GM10266 (cell line): ENCODE results near the gene MAN1C1.

Experiments used
- DNase-seq: peaks from one replicate; pipeline ENCODE4 v3.0.0; 2012; ENCODE audit errors: extremely low spot score
- TF ChIP-seq, protein P1 (sequence below): IDR thresholded peaks from 2 replicates; pipeline ENCODE4 v1.5.1; 2012; ENCODE audit warnings: mild to moderate bottlenecking, low read depth; ENCODE audit not compliant: control insufficient read depth, insufficient read depth; ENCODE audit errors: missing control alignments

MAN1C1 gene

DNA sequence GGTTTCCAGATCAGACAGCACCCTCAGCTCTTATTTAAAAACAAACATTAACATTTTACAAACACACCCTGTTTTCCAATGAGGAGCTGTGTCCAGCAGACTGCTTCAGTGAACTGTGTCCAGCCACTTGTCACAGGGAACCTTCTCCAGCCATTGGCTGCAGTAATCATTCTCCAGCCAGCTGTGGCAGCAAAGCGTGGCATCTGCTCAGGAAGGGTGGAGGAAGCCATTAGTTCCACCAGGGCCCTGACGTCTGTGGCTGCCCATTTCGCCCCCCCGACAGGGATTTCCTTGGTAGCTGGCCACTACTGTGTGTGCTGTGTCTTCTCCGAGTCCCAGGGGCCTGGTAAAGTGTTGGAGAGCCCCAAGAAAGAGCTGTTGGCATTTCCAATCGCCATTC, 120.5 kb downstream of the MAN1C1 start:
- TF ChIP-seq, protein P1, sequence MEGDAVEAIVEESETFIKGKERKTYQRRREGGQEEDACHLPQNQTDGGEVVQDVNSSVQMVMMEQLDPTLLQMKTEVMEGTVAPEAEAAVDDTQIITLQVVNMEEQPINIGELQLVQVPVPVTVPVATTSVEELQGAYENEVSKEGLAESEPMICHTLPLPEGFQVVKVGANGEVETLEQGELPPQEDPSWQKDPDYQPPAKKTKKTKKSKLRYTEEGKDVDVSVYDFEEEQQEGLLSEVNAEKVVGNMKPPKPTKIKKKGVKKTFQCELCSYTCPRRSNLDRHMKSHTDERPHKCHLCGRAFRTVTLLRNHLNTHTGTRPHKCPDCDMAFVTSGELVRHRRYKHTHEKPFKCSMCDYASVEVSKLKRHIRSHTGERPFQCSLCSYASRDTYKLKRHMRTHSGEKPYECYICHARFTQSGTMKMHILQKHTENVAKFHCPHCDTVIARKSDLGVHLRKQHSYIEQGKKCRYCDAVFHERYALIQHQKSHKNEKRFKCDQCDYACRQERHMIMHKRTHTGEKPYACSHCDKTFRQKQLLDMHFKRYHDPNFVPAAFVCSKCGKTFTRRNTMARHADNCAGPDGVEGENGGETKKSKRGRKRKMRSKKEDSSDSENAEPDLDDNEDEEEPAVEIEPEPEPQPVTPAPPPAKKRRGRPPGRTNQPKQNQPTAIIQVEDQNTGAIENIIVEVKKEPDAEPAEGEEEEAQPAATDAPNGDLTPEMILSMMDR = no peak
- DNase-seq = no peak

DNA sequence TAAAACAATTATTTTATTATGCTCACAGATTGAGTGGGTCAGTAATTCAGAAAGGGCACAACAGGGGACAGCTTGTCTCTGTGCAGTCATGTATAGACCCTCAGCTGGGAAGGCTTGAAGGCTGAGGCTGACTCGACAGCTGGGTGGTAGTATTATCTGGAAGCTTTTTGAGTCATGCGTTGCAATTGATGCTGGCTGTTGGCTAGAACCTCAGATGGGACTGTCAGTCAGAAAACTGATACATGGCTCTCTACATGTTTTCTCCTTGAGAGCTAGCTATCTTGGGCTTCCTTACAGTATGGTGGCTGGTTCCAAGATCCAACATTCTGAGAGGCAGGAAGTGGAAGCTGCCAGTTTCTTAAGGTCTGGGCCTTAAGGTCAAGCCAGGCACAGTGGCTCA, 121.9 kb downstream of the MAN1C1 start:
- TF ChIP-seq, protein P1 = no peak
- no peak for DNase-seq

DNA sequence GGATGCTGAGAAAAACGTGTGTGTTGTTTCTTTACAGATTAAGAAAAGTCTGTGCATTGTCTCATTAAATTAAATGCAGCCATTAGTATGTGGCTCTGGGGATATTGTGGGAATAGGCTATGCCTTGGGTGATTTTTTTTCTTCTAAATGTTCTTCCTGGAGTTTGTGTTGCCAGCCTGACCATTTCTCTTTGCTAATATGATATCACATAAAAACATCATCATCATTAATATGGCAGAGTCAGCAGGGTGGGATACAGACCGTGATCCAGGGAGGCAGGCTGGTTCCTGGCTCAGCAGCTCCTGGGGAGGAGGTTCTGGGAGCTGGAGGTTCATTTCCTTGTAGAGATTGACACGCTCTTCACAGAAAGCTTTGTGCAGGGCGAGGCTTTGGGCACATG, 122.8 kb downstream of the MAN1C1 start:
- TF ChIP-seq, protein P1 = no peak
- DNase-seq = no peak

DNA sequence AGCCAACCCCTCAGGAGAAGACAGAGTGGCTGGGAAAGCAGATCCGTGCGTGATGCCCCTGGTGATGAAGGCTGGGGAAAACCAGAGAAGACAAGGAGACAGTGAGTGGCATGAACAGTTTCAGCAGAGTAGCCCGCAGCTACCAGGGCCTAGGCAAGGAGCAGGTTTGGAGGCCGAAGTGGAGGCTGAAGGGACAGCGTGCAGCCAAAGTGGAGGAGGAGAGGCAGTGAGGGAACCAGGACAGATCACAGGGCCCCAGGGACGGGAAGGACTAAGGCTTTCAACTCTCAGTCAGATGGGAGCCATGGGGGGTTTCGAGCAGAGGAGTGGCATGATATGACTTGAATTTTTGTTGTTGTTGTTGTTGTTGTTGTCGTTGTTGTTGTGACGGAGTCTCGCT, 123.5 kb downstream of the MAN1C1 start:
- TF ChIP-seq, protein P1 = no peak
- DNase-seq = no peak

DNA sequence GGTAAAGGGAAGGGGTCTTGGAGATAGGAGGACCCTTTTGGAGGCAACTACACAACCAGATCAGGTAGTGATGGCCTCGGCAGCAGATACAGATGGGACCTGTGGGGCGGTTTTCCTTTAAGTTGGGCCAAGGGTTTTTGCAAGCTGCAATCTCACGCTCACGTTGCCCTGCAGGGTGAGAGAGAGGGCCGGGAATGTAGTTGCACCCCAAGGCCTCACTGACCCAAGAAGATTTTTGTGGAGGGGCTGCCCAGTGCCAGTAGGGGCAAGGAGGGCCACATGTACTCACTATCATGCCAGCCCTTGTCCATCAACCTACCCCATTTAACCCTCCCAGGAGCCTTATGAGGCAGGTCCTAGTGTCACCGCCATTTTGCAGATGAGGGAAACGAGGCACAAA, 125.7 kb downstream of the MAN1C1 start:
- DNase-seq = no peak
- TF ChIP-seq, protein P1 = no peak

DNA sequence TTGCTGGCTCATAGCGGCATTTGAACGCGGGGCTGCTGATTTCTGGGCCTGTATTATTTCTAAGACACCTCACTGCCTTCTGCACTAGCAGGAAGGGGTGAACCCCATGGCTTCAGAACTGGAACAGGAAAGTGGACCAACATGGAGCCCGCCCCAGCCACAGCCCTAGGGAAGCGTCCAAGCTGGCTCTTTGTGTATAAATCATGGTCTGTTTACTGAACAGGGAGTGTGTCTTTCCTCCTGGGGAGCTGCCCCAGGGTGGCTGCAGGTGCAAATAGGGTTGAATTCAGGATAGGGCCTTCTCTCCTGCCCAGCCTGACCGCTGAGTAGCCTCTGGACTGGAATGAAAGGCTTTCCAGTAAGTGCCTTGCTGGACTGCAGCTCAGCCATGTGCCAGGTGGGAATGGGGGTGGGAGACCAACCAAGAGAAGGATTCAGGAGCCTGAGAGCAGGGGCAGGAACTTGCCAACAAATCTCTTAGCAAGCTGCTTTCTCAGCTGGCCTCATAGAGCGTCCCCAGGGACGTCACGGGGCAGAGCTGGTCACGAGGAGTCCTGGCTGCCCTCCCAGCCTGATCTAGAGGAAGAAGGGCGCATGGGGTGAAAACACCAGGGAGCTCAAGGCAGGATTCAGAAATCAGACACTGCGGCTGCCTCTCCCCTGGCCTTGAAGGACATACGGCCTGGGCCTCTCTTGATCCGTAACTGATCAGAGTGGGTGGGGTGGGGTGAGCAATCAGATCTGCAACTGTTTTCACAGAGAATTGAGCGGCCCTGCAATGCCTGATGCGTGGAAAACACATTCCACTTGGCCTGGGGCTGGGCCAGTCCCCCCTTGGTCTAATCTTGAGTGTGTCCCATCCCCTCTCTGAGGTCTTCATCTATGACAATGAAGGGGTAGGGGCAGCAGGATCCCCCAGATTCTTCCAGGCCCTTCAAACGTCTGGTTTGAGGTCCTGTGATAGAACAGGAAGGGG, 126.9 kb downstream of the MAN1C1 start:
- TF ChIP-seq, protein P1 = no peak
- DNase-seq = no peak

DNA sequence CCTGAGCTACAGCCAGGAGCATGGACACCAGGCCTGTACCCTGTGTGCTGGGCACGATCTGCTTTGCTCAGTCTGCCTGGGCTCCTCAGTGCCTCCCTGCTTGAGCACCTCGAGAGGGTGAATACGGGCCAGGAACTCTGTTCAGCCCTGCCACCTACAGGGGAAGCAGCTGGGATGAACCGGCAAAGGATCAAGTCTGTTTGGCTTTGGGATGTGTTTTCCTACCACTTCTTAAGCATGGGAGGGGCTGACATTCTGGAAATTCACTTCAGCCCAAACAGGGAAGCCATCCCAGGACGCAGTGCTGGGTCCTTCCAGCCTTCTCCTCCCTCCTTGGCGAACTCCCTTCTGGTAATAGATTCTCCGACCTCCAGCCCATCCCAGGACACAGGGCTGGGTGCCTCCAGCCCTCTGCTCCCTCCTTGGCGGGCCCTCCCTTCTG, 127.6 kb downstream of the MAN1C1 start:
- DNase-seq = no peak
- TF ChIP-seq, protein P1 = no peak
